Measurements from ENCODE around the gene AMER3.

GRCh38 chr2:130736487-130736886 is 18.9 kb upstream of the AMER3 start:
- TF ChIP-seq MAX (IDR thresholded peaks at IDR 0.05) (no peak), CTCF (IDR thresholded peaks at IDR 0.05; ENCODE audit: low read depth, low read length, missing input control) (no peak), TAF1 (conservative IDR thresholded peaks at IDR 0.05) (no peak), RAD21 (IDR thresholded peaks at IDR 0.05) (no peak), YY1 (IDR thresholded peaks at IDR 0.05) (no peak), GABPA (IDR thresholded peaks at IDR 0.05 in 1 of 2, conservative IDR thresholded peaks at IDR 0.05 in 1 of 2) (no peak), ZBTB33 (IDR thresholded peaks at IDR 0.05) (no peak), FOXA1 (IDR thresholded peaks at IDR 0.05) (no peak), ATF3 (IDR thresholded peaks at IDR 0.05) (no peak), SP1 (IDR thresholded peaks at IDR 0.05) (no peak), RXRA (IDR thresholded peaks at IDR 0.05) (no peak), REST (IDR thresholded peaks at IDR 0.05) (no peak), JUND (IDR thresholded peaks at IDR 0.05) (no peak), HNF4G (IDR thresholded peaks at IDR 0.05) (no peak)

All from liver (tissue), 3 donors.